ENCODE measurements around the gene ATF7IP.
"Not testable (repeated sequence)": the region's sequence is repeated elsewhere in the genome, so short reads cannot be mapped to it uniquely, and the experiment has no call there.

ATF7IP gene

GRCh38 chr12:14365294-14366208 lies at the start of gene ATF7IP:
TSS of gene ATF7IP (plus strand) at chr12:14365682. CDS start at chr12:14423916, 58,234 bp downstream.
- peak; percentile 88 for DNase-seq (ENCODE audit: low read depth)

GRCh38 chr12:14317362-14318146 lies 47.9 kb upstream of the ATF7IP start:
- DNase-seq (ENCODE audit: low read depth) = no peak

GRCh38 chr12:14319704-14320427 lies 45.6 kb upstream of the ATF7IP start:
- DNase-seq (ENCODE audit: low read depth) = not testable (repeated sequence)

- no peak for DNase-seq (ENCODE audit: low read depth)
Observed at GRCh38 chr12:14322403-14322802, 43.1 kb upstream of the ATF7IP start.

- DNase-seq (ENCODE audit: low read depth) = no peak
Observed at GRCh38 chr12:14325716-14326343, 39.7 kb upstream of the ATF7IP start.

GRCh38 chr12:14326699-14327098 lies 38.8 kb upstream of the ATF7IP start:
- DNase-seq (ENCODE audit: low read depth) = no peak

- DNase-seq (ENCODE audit: low read depth) = no peak
Observed at GRCh38 chr12:14327711-14328110, 37.8 kb upstream of the ATF7IP start.

GRCh38 chr12:14332482-14332881 lies 33.0 kb upstream of the ATF7IP start:
- DNase-seq (ENCODE audit: low read depth) = no peak

- DNase-seq (ENCODE audit: low read depth) = no peak
Observed at GRCh38 chr12:14340371-14340770, 25.1 kb upstream of the ATF7IP start.

- DNase-seq (ENCODE audit: low read depth) = not testable (repeated sequence)
Observed at GRCh38 chr12:14351524-14351923, 14.0 kb upstream of the ATF7IP start.

GRCh38 chr12:14352066-14352465 lies 13.4 kb upstream of the ATF7IP start:
- DNase-seq (ENCODE audit: low read depth) = not testable (repeated sequence)

GRCh38 chr12:14354665-14355064 lies 10.8 kb upstream of the ATF7IP start:
- DNase-seq (ENCODE audit: low read depth) = not testable (repeated sequence)

- DNase-seq (ENCODE audit: low read depth) = no peak
Observed at GRCh38 chr12:14356147-14356546, 9.3 kb upstream of the ATF7IP start.

- no peak for DNase-seq (ENCODE audit: low read depth)
Observed at GRCh38 chr12:14357486-14357885, 8.0 kb upstream of the ATF7IP start.

- DNase-seq (ENCODE audit: low read depth) = no peak
Observed at GRCh38 chr12:14362352-14362751, 3.1 kb upstream of the ATF7IP start.

GRCh38 chr12:14364583-14365271 lies 755 bp upstream of the ATF7IP start:
- DNase-seq (ENCODE audit: low read depth) = no peak

GRCh38 chr12:14366209-14367039 lies 942 bp downstream of the ATF7IP start:
- DNase-seq (ENCODE audit: low read depth) = no peak

- DNase-seq (ENCODE audit: low read depth) = no peak
Observed at GRCh38 chr12:14367040-14367661, 1.7 kb downstream of the ATF7IP start.

- DNase-seq (ENCODE audit: low read depth) = no peak
Observed at GRCh38 chr12:14369311-14369710, 3.8 kb downstream of the ATF7IP start.

GRCh38 chr12:14373217-14373616 lies 7.7 kb downstream of the ATF7IP start:
- DNase-seq (ENCODE audit: low read depth) = no peak
